GM12874 (cell line): ENCODE results near the gene DGKG.

Source experiments
- CTCF ChIP-seq: IDR thresholded peaks from 2 replicates; pipeline ENCODE4 v1.5.1; 2011; ENCODE audit warnings: low read depth, mild to moderate bottlenecking, control low read depth, low read length, moderate library complexity; ENCODE audit not compliant: insufficient read depth

DGKG gene

DNA sequence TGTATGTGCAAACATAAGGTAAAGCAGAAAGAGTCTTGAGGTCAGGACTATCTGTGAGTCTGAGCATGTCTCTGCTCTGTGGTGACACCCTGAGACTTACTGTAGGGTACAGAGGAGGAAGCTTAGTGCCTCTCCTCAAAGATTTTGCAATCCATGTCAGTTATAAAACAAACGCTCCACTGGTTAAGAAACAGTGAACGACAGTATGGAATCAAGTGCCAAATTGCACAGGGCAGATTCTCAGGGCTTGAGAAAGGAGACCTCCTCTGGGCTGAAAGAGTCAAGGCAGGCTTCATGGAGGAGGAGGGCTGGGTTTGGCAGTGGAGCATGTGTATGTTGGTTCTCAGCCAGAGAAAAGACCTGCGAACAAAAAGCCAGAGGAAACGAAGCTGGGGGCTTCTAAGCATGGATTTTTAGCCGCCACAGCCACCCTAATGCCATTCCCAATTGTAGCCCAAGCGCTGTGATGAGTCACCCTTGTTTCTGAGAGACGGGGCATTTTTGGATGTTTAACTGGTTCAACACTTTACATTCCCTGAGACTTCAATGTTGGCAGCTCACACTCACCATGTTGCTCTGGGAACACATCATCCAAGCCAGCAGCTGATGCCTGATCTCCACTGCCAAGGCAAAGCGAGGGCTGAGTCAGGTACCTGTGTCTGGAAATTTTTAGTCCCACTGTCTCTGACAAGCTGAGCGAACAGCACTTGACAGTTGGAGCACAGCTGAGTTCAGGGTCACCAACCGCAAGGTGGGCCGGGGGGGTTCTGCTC is 3.4 kb upstream of the DGKG start:
- no peak for TF ChIP-seq CTCF

GRCh38 chr3:186362988-186363387 is 954 bp upstream of the DGKG start:
- TF ChIP-seq CTCF = no peak

DNA sequence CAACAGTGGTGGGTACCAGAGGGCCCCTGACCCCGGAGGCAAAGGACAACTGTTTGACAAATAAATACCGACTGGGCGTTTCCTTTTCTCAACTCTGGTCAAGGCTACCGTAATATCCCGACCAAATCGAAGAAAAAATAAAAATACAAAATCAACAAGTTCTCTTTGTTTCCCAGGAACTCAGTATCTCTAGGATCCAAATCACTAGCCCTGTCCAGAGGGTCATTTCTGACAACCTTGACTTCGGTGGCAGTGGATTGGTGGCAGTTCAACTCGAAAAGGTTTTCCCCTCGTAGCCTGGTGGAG is 456 bp upstream of the DGKG start:
- no peak for TF ChIP-seq CTCF

GRCh38 chr3:186361246-186361761 is 730 bp downstream of the DGKG start:
- TF ChIP-seq CTCF = no peak

DNA sequence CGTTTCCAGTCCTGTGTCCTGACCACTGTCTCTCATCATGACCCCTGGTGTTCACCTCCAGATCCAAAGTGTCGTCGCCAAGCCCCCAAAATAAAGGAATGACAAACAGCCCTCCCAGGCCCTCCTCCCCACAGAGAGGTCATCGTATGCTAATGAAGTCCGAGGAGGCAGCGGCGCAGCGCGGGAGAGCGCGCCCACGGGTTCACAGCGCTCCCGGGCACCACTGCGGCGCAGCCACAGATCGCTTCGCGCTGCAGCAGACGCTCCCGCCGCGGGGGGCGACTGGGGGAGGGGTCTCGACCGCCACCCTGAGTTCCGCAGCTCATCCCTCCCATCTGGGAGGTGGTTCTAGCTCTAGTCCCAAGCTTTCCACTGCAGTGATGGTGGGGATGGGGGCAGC is 1.3 kb downstream of the DGKG start:
- TF ChIP-seq CTCF = no peak

DNA sequence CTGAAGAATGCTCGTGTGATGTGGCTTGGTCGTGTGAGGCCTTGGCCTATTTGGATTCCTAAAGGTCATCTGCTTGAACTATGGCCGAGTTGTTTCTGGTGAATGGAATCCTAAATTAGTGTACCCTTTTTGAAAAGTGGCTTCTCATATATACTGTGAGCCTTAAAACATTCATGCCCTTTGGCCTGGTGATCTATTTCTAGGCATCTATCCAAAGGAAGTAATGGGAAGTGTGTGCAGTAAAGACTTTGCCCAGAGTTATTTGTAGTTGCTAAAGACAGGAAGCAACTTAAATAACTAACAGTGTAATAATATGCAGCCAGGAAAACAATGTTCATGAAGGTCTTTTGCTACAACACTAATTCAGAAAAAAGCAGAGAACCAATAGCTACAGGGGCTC is 3.0 kb downstream of the DGKG start:
- TF ChIP-seq CTCF = no peak

DNA sequence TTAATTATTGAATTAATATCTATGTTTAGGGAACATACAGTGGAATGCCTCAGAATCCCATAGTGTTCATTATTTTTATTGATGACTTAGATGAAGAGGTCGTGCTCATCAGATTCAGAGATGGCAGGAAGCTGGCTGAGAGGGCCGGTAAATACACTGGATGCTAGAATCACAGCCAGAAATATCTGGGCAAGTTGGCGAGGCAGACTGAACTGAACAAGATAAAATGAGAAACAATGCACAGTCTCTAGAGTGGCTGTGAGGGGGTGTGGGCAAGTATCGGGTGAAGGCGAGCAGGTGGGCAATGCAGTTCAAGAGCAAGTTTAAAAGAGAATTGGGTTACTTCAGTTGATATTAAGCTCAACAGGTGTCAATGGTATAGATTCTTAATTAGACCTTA is 5.9 kb downstream of the DGKG start:
- TF ChIP-seq CTCF = no peak
